ENCODE results near the gene LYVE1. TPM values are rescaled to one million over a fixed set of nuclear protein-coding genes. Genes with fewer than 3 reads are reported as not detected.

The LYVE1 gene
- total RNA-seq, 1 experiment from 2014 or later, result 0.31 TPM

- in situ Hi-C loops (cut with HindIII; ENCODE audit: low pct_unique_long_range_greater_than_20kb, low sequenced_read_pairs), result no loop called here
- CTCF ChIA-PET, result interaction anchor here (0.6 kb wide), 3 partner anchors 156 to 393 kb away, joined by 3 to 14 read pairs (median 3); no protein-coding TSS in a partner anchor
- H3K36me3 ChIP-seq (ENCODE audit: control insufficient read depth, insufficient read depth, low read length), result no peaks in the 10 kb centered on the region; the same call in 1 of the 2 replicates
Observed at GRCh38 chr11:10519630-10520029, 48.8 kb downstream of the LYVE1 start.

GRCh38 chr11:10518891-10519290 lies 49.6 kb downstream of the LYVE1 start:
- DNase-seq (ENCODE audit: low read depth, low spot score), result no peak
- CTCF ChIA-PET, result no interaction called here
- no peaks in the 10 kb centered on the region; the same call in 1 of the 2 replicates for H3K36me3 ChIP-seq (ENCODE audit: control insufficient read depth, insufficient read depth, low read length)

More at GRCh38 chr11:10519630-10520029, 48.8 kb downstream of the LYVE1 start:
- no peak for TF ChIP-seq SIN3A (IDR thresholded peaks at IDR 0.05; ENCODE audit: borderline replicate concordance, insufficient read depth, low read depth, low read length)
- no peak for TF ChIP-seq REST (IDR thresholded peaks at IDR 0.05; ENCODE audit: insufficient read depth in 1 of 2, low read depth in 2 of 2, low read length in 1 of 2)
- TF ChIP-seq CTCF (IDR thresholded peaks at IDR 0.05), result no peak
- no peak for TF ChIP-seq TCF7L2 (IDR thresholded peaks at IDR 0.05; ENCODE audit: low read depth, low read length)
- TF ChIP-seq POLR2AphosphoS5 (IDR thresholded peaks at IDR 0.05; ENCODE audit: low read depth, low read length), result no peak
- H3K9me3 ChIP-seq (ENCODE audit: control insufficient read depth, insufficient read depth, low read depth, low read length), result no peaks in the 10 kb centered on the region
- POLR2A ChIA-PET, result no interaction called here
- H3K27ac ChIP-seq (ENCODE audit: low read length), result no peak overlapping the region
- intact Hi-C loops (cut with micrococcal nuclease; ENCODE audit: unreplicated experiment), result no loop called here
- no peaks in the 10 kb centered on the region for H3K27me3 ChIP-seq (ENCODE audit: control insufficient read depth, insufficient read depth, low read length)
- no TSS peak for BruUV-seq (replicated peaks)
- DNase-seq (ENCODE audit: low read depth, low spot score) (no peak), ATAC-seq (no peak)
- no peak overlapping the region for H3K4me3 ChIP-seq (ENCODE audit: low read depth in 2 of 2, low read length in 2 of 2)
- H3K4me1 ChIP-seq (ENCODE audit: control insufficient read depth, insufficient read depth, low read length), result no peaks in the 10 kb centered on the region

More at GRCh38 chr11:10518891-10519290, 49.6 kb downstream of the LYVE1 start:
- ATAC-seq, result no peak
- intact Hi-C loops (cut with micrococcal nuclease; ENCODE audit: unreplicated experiment) (no loop called here), in situ Hi-C loops (cut with HindIII; ENCODE audit: low pct_unique_long_range_greater_than_20kb, low sequenced_read_pairs) (no loop called here)
- Histone ChIP-seq H3K27me3 (ENCODE audit: control insufficient read depth, insufficient read depth, low read length) (no peaks in the 10 kb centered on the region), H3K9me3 (ENCODE audit: control insufficient read depth, insufficient read depth, low read depth, low read length) (no peaks in the 10 kb centered on the region), H3K4me3 (ENCODE audit: low read depth in 2 of 2, low read length in 2 of 2) (no peak overlapping the region), H3K27ac (ENCODE audit: low read length) (no peak overlapping the region), H3K4me1 (ENCODE audit: control insufficient read depth, insufficient read depth, low read length) (no peaks in the 10 kb centered on the region)
- BruUV-seq (replicated peaks), result no TSS peak
- POLR2A ChIA-PET, result no interaction called here
- TF ChIP-seq TCF7L2 (IDR thresholded peaks at IDR 0.05; ENCODE audit: low read depth, low read length), result no peak
- no peak for TF ChIP-seq CTCF (IDR thresholded peaks at IDR 0.05)
- no peak for TF ChIP-seq SIN3A (IDR thresholded peaks at IDR 0.05; ENCODE audit: borderline replicate concordance, insufficient read depth, low read depth, low read length)
- TF ChIP-seq POLR2AphosphoS5 (IDR thresholded peaks at IDR 0.05; ENCODE audit: low read depth, low read length), result no peak
- no peak for TF ChIP-seq REST (IDR thresholded peaks at IDR 0.05; ENCODE audit: insufficient read depth in 1 of 2, low read depth in 2 of 2, low read length in 1 of 2)
